ENCODE results near the gene ACIN1.
"Not testable (repeated sequence)": the region's sequence is repeated elsewhere in the genome, so short reads cannot be mapped to it uniquely, and the experiment has no call there.

The ACIN1 gene

GRCh38 chr14:23034498-23035302 lies 60.2 kb downstream of the ACIN1 start, which contains the start of gene PSMB5:
Gene PSMB5 (minus strand): TSS chr14:23034900. CDS start chr14:23034881, 19 bp downstream.
- DNase-seq: peak; percentile 91

GRCh38 chr14:23033801-23034497 lies 61.0 kb downstream of the ACIN1 start:
- DNase-seq: no peak

GRCh38 chr14:23033251-23033727 lies 61.6 kb downstream of the ACIN1 start:
- DNase-seq: no peak

- DNase-seq: no peak
Observed at GRCh38 chr14:23030936-23031335, 64.0 kb downstream of the ACIN1 start.

DNA sequence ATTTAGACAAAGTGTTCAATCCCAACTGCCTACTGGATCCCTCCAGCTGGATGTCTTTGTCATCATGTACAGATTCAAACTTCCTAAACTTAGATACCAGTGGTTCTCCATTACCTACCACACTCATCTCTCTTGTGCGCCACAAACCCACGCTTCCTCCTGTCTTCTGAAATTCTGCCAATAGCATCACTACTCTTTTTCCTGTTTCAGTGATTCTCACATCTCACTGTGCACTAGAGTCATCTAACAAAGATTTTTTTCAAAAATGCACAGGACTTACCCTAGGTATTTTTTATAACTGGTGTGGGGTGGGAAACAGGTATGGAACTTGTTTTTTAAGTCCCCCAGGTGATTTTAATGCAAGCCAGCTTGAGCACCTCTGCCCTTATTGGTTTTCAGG lies 66.1 kb downstream of the ACIN1 start:
- peak; percentile 33 for DNase-seq

DNA sequence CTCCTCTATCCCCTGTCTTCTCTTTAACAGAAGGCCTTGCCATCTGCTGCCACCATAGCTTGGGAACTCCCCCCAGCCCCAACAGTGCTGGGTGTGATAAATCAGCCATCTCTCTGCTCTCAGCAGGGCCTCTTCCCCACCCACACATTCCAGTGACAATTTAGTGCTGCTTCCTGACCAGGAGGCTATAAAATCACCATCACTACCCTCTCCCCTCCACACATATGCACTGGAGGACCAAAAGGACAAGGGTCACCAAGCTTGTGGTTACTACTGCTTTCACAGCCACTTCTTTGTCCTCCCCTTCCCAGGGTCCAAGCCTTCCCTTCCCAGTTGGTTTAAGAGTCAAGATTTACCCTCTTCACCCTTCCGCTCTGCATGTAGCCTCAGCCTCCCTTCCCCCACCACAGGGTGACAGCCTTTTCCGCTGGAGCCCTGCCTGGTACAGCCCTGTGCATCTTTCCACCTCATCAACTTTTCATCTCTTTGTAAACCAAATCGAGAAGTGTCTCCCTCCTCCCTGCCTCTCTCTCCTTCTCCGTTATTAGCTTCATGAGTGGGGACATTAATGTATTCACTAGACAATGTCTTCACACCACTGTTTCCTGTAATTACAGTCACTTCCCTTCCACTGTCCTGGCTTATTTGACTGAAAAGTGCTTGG lies 69.7 kb downstream of the ACIN1 start:
- DNase-seq: peak; percentile 40

DNA sequence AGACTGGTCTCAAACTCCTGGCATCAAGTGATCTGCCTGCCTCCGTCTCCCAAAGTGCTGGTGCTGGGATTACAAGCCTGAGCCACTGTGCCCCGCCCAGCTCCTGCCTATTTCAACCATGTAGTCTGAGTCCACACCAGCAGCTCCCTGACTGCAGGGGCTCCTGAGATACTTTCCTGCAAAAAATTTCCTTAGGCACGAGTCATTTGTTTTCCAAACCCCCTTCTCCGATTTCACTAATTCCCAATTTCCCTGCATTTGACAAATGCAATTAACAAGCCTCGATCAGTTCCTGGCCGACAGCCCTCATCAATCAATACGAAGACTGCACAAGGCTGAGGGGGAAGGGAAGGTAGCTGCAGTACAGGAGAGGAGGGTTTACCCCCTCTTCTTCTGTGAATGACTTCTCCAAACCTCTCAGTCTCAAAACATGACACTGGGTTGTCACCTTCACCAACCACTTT lies 70.3 kb downstream of the ACIN1 start:
- no peak for DNase-seq

DNA sequence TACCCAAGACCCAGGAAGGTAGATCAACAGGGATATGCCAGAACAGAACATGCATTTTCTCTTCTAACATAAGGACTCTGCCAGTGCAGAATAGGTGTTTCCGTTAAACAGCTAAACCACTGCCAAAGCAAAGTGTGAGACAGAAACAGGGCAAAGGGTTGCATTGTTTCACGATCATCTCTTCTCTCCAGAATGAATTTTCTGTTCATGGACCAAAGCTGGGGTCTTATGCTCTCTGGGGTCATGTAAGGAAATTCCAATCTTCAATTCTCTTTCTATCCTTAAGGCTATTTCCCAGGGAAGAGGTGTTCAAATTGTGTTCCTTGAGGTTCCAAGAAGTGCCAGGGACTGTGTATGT lies 71.2 kb downstream of the ACIN1 start:
- DNase-seq: no peak

DNA sequence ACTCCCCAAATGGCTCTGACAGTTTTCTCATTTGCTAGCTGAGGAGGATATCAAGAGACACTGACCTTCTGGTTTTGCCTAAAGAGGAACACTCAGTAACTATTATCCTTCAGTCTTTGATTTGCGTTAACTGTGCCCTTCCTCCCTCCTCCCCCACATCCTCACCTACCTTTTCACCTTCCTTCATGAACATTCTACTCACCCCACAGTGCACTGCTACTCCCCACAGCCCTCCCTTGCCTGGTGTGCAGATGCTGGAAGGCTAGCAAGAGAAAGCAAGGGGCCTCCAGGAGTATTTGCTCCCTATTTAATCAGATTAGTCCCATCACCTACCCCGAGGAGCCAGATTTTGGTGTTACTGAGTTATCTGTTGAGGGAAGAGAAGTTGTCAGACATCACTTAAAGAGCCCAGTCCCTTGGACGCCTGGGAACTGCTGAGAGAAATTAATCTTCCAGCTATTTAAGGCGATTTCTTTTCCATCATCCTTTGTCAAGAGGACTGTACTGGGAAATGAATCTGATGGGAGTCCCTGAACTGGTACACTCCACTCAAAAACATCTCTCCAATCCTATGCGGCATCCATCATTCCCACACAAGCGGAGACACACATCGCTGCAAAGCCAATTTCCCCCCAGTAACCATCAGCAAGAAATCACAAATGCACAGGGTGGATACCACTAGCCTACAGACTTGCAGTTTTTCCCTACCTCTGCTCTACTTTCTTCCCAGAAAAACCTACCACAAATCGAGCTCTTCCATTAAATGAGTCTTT lies 71.7 kb downstream of the ACIN1 start:
- no peak for DNase-seq

- DNase-seq: no peak
Observed at GRCh38 chr14:23021889-23022442, 73.0 kb downstream of the ACIN1 start.

DNA sequence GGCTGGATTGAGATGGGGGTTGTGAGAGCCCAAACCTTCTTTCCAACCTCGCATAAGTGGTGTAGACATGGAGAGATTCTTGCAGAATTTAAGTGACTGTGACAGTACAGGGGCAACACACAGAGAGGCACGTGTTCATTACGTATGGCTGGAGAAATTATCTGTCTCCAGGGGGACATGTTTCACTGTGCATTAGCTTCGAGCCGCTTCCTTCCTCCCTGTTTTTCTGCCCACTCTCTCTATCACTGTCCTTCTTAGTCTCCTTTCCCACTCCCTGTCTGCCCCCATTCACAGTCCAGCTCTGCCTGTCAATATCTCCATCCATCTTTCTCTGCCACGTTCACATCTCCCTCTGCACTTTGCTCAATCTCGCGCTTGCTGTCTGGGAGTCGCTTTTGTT lies 73.5 kb downstream of the ACIN1 start:
- no peak for DNase-seq

DNA sequence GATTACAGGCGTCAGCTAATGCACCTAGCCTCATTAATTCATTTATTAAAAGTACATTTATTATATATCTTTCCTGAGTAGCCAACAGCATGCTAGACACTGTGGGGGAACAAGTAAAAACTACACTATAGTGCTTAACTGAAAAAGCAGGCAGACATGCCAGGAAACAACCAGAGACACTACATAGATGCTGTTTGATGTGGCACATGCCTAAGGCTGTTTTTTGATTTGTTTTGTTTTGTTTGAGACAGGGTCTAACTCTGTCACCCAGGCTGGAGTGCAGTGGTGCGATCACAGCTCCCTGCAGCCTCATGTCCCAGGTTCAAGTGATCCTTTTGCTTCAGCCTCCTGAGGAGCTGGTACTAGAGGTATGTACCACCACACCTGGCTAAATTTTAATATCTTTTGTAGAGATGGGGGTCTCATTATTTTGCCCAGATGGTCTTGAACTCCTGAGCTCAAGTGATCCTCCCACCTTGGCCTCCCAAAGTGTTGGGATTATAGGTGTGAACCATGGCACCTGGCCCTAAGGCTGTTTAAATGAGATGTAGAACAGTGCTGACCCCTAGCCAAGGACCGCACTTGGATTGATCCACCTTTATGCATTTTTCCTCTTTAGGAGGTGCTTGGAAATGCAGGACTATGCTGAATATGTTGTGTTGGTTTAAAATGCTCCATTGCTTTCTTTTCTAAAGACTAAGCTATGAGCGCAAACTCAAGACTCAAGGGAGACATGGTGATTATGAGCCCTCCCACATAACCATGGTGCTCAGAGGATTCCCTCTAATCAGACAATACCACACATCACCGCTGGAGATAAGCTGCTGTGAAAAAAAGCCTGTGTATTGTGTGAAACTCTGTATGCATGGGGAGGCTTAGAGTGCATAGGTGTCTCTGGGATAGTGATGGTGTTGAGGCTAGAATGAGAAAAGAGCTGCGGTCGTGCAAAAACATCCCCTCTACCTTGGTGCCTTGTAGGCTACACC lies 74.5 kb downstream of the ACIN1 start:
- DNase-seq: no peak

DNA sequence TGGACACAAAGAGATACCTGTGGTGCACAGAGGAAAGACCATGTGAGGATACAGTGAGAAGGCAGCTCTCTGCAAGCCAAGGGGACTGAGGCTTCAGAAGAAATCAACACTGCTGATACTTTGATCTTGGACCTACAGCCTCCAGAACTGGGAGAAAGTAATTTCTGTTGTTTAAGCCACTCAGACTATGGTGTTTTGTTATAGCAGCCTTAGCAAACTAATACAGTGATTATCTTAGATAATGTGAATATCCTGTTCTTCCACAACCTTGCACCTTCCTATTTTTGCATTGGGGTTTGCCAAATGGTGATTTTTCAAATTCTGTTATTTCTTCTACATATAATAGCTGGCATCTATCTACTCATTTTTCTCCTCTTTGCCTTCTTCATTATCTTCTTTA lies 76.8 kb downstream of the ACIN1 start:
- no peak for DNase-seq

DNA sequence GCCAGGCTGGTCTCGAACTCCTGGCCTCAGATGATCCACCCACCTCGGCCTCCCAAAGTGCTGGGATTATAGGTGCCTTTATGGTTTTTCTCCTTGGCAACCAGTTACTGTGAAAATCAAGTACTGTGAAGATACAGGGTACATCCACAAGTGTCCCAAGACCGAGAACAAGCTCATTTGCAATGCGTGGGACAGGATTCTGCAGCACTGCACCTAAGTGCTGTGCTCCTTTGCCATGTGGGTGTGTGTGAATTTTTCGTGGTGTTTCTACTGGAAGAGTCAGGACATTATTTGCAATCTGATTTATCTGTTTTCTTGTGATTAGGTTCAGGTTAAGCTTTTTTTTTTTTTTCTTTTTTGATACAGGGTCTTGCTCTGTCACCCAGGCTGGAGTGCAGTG lies 77.8 kb downstream of the ACIN1 start:
- no peak for DNase-seq

- no peak for DNase-seq
Observed at GRCh38 chr14:23015618-23016017, 79.3 kb downstream of the ACIN1 start.

DNA sequence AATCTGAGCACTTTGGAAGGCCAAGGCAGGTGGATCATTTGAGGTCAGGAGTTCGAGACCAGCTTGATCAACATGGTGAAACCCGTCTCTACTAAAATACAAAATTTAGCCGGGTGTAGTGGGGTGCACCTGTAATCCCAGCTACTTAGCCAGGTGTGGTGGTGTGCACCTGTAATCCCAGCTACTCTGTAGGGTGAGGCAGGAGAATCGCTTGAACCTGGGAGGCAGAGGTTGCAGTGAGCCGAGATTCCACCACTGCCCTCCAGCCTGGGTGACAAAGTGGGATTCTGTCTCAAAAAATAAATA lies 81.2 kb downstream of the ACIN1 start:
- DNase-seq: not testable (repeated sequence)

DNA sequence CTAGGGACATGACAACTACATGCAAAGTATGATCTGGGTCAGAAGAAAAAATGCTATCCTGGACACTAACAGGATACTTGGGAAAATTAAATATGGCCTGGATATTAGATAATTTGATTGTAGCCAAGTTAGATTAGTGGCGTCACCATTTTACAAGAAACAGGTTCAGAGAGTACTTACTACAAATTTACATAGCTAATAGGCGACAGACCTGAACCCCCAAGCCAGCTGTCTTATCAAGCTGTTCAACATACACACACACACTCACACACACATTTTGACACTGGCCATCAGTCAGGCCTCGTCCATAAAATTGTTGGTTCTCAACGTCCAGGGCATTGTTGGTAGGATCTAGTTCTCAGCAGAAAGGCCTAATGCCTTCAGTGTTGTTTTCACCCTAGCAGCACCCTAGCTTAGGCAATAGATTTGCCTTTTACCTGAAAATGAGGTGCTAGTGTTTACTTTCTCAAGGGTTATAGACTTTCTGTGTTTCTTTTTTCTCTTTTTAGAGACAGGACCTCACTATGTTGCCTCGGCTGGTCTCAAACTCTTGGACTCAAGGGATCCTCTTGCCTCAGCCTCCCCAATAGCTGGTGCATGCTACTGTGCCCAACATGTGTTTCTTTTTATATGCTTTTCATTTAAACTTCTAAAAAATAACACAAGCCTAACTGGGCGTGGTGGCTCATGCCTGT lies 81.7 kb downstream of the ACIN1 start:
- DNase-seq: no peak

DNA sequence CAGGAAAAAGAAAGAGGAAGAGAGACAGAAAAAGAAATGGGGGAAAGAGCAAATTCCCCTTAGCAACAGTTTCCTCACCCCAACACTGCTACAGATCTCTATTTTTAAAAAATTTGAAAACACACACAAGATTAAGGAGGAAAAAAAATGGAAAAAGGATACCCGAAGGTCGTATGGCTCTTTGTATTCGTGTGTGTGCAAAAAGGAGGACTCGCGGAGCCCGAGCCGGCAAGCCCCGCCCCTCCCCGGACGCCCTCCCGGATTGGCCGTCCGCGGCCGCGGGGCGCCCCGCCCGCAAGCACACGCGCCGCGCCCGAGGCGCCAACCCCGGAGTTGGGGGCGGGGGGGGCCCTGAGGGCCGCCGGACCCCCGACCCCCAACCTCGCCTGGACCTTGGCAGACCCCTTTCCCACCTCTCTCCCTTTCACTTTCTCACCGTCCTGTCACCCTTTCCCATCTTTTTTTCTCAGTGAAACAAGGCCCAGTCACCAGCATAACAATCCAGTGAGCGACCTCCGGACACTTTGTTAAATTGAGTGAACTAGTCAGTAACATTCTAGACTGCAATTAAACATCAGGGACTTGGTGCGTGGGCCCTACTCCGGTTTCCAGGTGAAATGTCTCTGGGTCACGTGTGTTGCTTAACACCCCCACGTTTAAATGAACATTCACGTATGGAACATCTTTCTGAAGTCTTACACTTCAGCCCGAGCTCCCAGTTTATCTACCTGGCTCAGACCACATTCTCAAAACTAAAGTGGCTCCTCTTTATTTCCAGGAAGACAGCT lies 84.8 kb downstream of the ACIN1 start, which contains the start of gene C14orf93:
Gene C14orf93 (minus strand): TSS at position 205 of the 788 bp plus-strand sequence. CDS start 11,120 bp downstream, outside the sequence.
- DNase-seq: peak; percentile 92

DNA sequence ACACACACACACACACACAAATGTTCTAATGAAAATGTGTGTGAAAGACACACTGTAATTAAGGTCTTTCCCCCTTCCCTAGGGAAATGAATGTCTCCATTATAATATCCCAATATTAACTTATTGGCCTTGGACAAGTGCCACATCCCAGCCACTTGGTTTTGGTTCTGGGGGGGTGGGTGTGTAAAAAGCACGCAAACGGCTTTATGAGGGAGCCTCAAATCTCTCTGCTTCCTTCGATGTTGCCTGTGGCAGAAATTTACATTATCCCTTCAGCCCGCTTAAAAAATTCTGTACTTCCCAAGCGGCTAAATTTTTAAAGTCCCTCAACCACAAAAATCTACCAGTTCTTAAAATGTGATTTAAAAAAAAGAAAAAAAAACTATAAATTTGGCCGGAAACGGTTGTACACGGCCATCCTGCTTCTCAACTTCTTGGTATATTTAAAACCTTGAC lies 85.4 kb downstream of the ACIN1 start:
- DNase-seq: no peak

GRCh38 chr14:23008831-23009230 lies 86.1 kb downstream of the ACIN1 start:
- DNase-seq: no peak
